HFF-Myc (cell line): ENCODE data around the gene XRCC5.

Source experiments
- DNase-seq: peaks from one replicate; pipeline ENCODE4 v3.0.0-alpha.2; 2011; ENCODE audit warnings: low read depth; ENCODE audit errors: extremely low read depth
- H3K4me3 ChIP-seq: replicated peaks from 2 replicates; pipeline ENCODE4 v1.5.1; 2011; ENCODE audit warnings: low read depth, mild to moderate bottlenecking, control low read depth, low read length
- TF ChIP-seq, protein P1 (sequence below): IDR thresholded peaks from 2 replicates; pipeline ENCODE4 v1.5.1; 2012; ENCODE audit warnings: mild to moderate bottlenecking, low read depth, low read length, control low read depth; ENCODE audit errors: missing control alignments

Gene XRCC5

DNA sequence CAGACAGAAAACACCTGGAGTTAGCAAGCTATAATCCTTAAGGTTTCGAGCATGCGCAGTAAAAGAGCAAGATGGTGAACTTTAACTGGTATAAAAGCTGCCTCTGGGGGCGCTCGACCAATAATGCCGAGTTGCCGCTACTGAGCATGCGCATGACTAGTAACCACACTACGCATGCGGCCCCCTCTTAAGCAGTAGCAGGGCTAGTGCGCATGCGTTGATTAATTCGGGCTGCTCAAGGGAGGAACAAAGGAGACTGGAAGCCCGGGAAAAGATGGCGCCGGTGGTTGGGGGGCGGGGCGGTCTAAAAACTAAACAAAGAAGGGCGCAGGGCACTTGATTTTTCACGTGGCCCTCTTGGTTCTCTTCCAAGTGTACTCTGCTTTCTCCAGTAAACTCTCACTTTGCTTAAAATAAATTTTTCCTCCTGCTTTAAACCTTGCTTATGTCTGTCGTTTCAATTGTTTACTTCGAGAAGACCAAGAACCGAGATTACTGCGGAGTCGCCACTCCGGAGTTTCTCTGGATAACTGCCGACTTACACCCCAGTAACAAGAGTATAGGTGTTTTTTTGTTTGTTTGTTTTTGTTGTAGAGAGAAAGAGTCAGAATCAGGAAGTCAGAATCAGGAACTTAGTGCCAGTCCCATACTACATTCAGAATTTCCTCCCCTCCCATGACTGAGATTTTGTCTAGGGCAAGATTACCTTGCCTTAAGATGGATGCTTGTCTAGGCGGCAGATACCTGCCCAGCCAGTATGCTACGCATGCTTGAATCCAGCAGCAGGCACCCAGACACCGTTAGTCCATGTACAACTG, 5.8 kb downstream of the XRCC5 start:
- TF ChIP-seq, protein P1, sequence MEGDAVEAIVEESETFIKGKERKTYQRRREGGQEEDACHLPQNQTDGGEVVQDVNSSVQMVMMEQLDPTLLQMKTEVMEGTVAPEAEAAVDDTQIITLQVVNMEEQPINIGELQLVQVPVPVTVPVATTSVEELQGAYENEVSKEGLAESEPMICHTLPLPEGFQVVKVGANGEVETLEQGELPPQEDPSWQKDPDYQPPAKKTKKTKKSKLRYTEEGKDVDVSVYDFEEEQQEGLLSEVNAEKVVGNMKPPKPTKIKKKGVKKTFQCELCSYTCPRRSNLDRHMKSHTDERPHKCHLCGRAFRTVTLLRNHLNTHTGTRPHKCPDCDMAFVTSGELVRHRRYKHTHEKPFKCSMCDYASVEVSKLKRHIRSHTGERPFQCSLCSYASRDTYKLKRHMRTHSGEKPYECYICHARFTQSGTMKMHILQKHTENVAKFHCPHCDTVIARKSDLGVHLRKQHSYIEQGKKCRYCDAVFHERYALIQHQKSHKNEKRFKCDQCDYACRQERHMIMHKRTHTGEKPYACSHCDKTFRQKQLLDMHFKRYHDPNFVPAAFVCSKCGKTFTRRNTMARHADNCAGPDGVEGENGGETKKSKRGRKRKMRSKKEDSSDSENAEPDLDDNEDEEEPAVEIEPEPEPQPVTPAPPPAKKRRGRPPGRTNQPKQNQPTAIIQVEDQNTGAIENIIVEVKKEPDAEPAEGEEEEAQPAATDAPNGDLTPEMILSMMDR: peak; percentile 84
- H3K4me3 ChIP-seq: peak overlapping the region; percentile 50
- DNase-seq: peak; percentile 99

DNA sequence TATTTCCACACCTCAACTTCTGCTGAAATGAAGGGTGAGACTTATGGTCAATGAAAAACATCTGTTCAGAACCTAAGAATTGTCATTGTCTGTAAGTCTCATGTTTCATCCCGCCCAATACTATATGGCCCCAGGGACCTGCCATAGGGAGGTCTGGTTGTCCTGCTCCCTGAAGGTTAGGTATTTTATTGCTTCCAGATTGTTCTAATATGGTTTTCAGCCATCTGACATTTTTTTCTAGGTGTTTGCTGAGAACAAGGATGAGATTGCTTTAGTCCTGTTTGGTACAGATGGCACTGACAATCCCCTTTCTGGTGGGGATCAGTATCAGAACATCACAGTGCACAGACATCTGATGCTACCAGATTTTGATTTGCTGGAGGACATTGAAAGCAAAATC, 7.3 kb downstream of the XRCC5 start:
- TF ChIP-seq, protein P1: no peak
- H3K4me3 ChIP-seq: no peak overlapping the region
- DNase-seq: no peak

DNA sequence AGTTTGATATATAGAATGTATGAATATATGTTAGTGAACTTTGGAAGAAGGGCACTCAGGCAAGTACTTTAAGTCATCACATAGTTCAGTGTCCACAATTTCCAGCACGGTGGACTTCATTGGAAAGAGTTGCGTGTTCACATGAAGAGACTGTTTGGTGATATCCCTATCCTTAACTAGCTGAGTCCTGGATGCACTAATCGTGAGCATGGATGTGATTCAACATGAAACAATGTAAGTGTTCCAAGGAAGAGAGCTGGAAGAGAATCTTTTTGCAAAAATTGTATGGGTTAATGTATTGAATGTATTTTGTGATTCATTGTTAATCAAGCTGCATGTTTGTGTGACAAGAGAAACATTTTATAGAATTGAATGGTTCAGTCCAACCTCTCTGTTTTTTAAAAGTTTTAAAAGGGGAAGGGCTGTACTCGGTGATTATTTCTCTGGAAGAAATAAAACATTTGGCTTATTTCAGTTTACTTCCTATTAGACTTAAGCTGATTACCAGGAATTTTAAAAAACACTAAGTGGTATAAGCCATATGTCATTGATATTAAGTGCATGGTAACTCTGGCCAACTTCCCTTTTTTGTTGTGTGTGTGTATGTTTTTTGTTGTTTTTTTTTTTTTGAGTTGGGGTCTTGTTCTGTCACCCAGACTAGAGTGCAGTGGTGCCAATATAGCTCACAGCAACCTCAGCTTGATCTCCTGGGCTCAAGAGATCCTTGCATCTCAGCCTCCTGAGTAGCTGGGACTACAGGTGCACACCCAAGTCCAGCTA, 8.6 kb downstream of the XRCC5 start:
- DNase-seq: no peak
- no peak overlapping the region for H3K4me3 ChIP-seq
- TF ChIP-seq, protein P1: no peak

DNA sequence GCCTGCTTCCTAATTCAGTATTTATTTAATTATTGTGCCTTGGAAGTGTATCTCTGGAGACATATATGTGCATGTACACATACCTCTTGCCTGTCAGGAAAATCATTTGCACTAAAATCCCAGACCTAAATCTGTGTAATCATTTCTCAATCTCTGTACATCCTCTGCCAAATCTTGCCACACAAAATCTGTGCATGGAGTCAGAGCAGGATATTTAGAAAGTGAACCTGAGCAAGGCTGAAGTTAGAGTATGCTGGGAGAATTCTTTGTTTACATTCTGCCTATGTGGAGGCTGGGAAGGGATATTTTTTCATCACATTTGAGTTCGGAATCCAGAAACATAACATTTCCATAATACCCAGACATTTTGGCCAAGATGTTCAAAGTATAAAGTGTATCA, 9.3 kb downstream of the XRCC5 start:
- no peak overlapping the region for H3K4me3 ChIP-seq
- no peak for DNase-seq
- TF ChIP-seq, protein P1: no peak

DNA sequence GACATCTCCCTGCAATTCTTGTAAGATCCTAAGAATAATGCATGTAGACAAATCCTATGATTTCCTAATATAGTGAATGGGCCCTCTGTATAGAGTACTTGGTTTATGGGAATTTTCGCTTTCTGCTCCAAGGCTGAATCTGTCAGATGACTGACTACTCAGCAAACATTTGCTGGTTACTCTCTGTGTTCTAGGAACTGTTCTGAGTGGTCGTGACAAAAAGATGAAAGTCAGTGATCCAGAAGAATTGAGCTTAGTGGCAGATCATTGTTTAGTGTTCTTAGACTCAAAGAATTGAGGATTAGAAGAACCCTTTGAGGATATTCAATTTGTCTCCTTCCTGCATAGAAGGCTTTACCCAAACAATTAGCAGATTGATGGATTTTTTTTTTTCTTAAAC, 10.0 kb downstream of the XRCC5 start:
- DNase-seq: no peak
- no peak overlapping the region for H3K4me3 ChIP-seq
- TF ChIP-seq, protein P1: no peak

DNA sequence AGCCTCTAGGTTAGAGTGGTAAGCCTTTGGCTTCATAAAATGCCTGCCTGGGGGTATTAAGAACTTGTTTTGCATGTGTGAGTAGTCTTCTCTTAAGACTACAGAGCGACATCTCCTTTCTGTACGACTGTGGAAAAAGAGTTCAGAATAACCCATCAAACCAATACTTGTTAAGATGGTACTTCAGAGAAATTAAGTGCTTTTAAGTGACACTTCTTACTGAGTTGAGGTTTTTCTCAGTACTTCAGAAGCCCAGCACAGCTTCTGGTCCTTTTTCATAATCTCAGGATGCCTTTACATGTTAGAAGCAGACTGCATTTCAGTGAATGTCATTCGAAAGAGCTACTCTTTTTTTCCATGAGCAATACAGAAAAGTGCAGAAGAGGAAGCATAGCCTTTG, 10.8 kb downstream of the XRCC5 start:
- no peak overlapping the region for H3K4me3 ChIP-seq
- TF ChIP-seq, protein P1: no peak
- DNase-seq: no peak
